DND-41 (cell line): ENCODE measurements around the gene IVNS1ABP.

Experiments
- ATAC-seq: fragments of 200-7000 bp; cut with Tn5 transposase; 3 replicates; pipeline ENCODE4 v1.9.1; 2021; ENCODE audit warnings: low read depth; ENCODE audit not compliant: insufficient read depth
- DNase-seq: peaks from one replicate; pipeline ENCODE4 v3.0.0-alpha.2; 2020
- H2AFZ ChIP-seq: 2 replicates; pipeline ENCODE4 v1.6.0; 2012; ENCODE audit warnings: low read depth, low read length
- H3K27ac ChIP-seq: 2 replicates; pipeline ENCODE4 v1.5.1; 2012; ENCODE audit warnings: low read length, inconsistent platforms
- H3K27me3 ChIP-seq: fragments of 200-600 bp; sonication (generic); 2 replicates; pipeline ENCODE4 v1.6.0; 2012; ENCODE audit warnings: low read length, mild to moderate bottlenecking, inconsistent platforms; ENCODE audit not compliant: insufficient read depth, poor library complexity
- H3K36me3 ChIP-seq: 2 replicates; pipeline ENCODE4 v1.5.1; 2012; ENCODE audit warnings: low read length, inconsistent platforms; ENCODE audit not compliant: insufficient read depth
- H3K4me1 ChIP-seq: 2 replicates; pipeline ENCODE4 v1.5.1; 2012; ENCODE audit warnings: mild to moderate bottlenecking, low read length; ENCODE audit not compliant: insufficient read depth
- H3K4me2 ChIP-seq: 2 replicates; pipeline ENCODE4 v1.6.0; 2012; ENCODE audit warnings: mild to moderate bottlenecking, moderate library complexity, low read length, inconsistent platforms; ENCODE audit not compliant: insufficient read depth
- H3K4me3 ChIP-seq, 2 experiments: fragments of 200-600 bp in 1 of 2; shearing (Covaris generic) in 1 of 2; 2 replicates each; pipeline ENCODE4 v1.5.1; 2012 to 2016; ENCODE audit warnings: inconsistent platforms in 2 of 2, low read length in 2 of 2, mild to moderate bottlenecking in 2 of 2, low read depth in 1 of 2, moderate library complexity in 1 of 2
- H3K79me2 ChIP-seq: 2 replicates; pipeline ENCODE4 v1.6.0; 2012; ENCODE audit warnings: low read length, inconsistent platforms; ENCODE audit not compliant: insufficient read depth
- H3K9ac ChIP-seq: 2 replicates; pipeline ENCODE4 v1.6.0; 2012; ENCODE audit warnings: low read depth, mild to moderate bottlenecking, inconsistent platforms, low read length, moderate library complexity
- H3K9me3 ChIP-seq: 2 replicates; pipeline ENCODE4 v1.5.1; 2012; ENCODE audit warnings: low read length, moderate library complexity, mild to moderate bottlenecking, inconsistent platforms; ENCODE audit not compliant: insufficient read depth, severe bottlenecking
- H4K20me1 ChIP-seq: 2 replicates; pipeline ENCODE4 v1.6.0; 2012; ENCODE audit warnings: low read length; ENCODE audit not compliant: insufficient read depth
- CTCF ChIP-seq: IDR thresholded peaks from 2 replicates; pipeline ENCODE4 v1.5.1; 2012; ENCODE audit warnings: borderline replicate concordance, low read length, moderate library complexity, mild to moderate bottlenecking; ENCODE audit not compliant: poor library complexity, severe bottlenecking; ENCODE audit errors: extremely low read depth
- EZH2 ChIP-seq: IDR thresholded peaks from 3 replicates; pipeline ENCODE4 v1.6.1; 2012; ENCODE audit warnings: borderline replicate concordance, low read depth, mild to moderate bottlenecking, moderate library complexity, low read length, inconsistent platforms; ENCODE audit not compliant: severe bottlenecking

IVNS1ABP gene

DNA sequence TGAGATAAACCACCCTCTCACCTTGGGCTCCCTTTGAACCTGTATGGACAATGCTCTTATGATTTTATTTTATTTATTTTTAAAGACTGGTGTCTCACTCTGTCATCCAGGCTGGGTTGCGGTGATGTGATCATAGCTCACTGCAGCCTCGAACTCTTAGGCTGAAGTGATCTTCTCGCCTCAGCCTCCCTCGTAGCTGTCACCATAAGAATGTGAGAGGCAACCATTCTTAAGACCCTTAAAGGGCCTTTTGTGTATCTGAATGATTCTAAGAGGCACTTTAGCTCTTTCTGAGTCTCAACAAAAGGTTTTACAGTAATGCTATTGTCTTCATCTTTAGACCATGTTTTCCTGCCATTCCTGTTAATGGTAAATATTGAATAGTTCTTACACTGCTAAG is 67.0 kb downstream of the IVNS1ABP start:
- no peak overlapping the region for H3K9ac ChIP-seq
- no peaks in the 10 kb centered on the region for H3K79me2 ChIP-seq
- no peak overlapping the region for H3K4me2 ChIP-seq
- H3K9me3 ChIP-seq, result no peaks in the 10 kb centered on the region
- ATAC-seq, result no peak
- H2AFZ ChIP-seq, result no peak overlapping the region
- TF ChIP-seq EZH2 (no peak), CTCF (no peak)
- H3K36me3 ChIP-seq, result no peaks in the 10 kb centered on the region
- H3K27me3 ChIP-seq, result no peaks in the 10 kb centered on the region
- no peak for DNase-seq
- no peaks in the 10 kb centered on the region for H4K20me1 ChIP-seq
- no peak overlapping the region for H3K4me3 ChIP-seq
- H3K4me1 ChIP-seq, result no peaks in the 10 kb centered on the region
- no peak overlapping the region for H3K27ac ChIP-seq

- DNase-seq, result no peak
- ATAC-seq, result no peak
- Histone ChIP-seq H4K20me1 (no peaks in the 10 kb centered on the region), H3K9ac (no peak overlapping the region), H3K27ac (no peak overlapping the region), H3K4me2 (no peak overlapping the region), H3K4me3 (no peak overlapping the region), H3K9me3 (no peaks in the 10 kb centered on the region), H3K36me3 (no peaks in the 10 kb centered on the region), H3K27me3 (no peaks in the 10 kb centered on the region), H3K4me1 (no peaks in the 10 kb centered on the region), H3K79me2 (no peaks in the 10 kb centered on the region), H2AFZ (no peak overlapping the region)
- TF ChIP-seq CTCF, result no peak
- TF ChIP-seq EZH2, result no peak
Measured at GRCh38 chr1:185249563-185249962, 67.5 kb downstream of the IVNS1ABP start.
